ENCODE measurements around the gene SCNN1A. TPM values are rescaled to one million over a fixed set of nuclear protein-coding genes. Genes with fewer than 3 reads are reported as not detected.
"Not testable (repeated sequence)": the region's sequence is repeated elsewhere in the genome, so short reads cannot be mapped to it uniquely, and the experiment has no call there.

SCNN1A gene
- total RNA-seq, 1 experiment from 2014 or later, result 67.9 TPM

DNA sequence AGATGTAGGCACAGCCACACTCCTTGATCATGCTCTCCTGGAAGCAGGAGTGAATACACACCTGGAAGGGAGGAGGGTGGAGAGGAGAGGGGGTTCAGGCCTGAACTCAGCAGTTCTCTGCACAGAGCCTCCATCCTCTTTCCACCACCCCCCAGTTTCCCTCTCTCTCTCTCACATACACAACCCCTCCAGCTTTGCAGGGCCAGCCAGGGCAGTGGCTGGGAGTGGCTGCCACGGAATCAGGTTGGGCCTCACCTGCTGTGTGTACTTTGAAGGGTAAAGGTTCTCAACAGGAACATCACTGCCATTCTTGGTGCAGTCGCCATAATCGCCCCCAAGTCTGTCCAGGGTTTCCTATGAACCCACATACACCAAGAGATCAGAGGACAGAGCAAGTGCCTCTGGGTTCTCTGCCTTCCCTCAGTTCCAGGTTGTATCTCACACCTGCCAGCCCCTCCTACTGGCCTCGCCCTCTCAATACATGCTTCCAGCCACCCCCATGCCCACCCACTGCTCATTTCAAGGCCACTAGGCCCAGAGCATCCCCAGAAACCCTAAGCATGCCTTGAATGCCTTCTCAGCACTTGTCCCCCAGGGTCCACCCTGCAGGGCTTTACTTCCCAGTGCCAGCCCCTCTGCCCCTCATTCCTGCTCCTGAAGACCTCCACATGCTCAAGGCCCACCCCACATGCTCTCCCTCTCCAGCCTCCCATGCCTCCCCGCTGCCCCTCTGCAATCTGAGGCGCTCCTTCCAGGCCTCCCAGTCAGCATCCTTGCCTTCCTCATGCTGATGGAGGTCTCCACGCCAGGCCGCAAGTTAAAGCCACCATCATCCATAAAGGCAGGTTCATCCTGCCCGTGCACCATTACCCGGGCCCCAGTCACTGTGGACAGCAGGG, 20.6 kb downstream of the SCNN1A start:
- DNase-seq (ENCODE audit: low spot score), result no peak
- in situ Hi-C loops (cut with HindIII; ENCODE audit: low sequenced_read_pairs), result no loop called here

DNA sequence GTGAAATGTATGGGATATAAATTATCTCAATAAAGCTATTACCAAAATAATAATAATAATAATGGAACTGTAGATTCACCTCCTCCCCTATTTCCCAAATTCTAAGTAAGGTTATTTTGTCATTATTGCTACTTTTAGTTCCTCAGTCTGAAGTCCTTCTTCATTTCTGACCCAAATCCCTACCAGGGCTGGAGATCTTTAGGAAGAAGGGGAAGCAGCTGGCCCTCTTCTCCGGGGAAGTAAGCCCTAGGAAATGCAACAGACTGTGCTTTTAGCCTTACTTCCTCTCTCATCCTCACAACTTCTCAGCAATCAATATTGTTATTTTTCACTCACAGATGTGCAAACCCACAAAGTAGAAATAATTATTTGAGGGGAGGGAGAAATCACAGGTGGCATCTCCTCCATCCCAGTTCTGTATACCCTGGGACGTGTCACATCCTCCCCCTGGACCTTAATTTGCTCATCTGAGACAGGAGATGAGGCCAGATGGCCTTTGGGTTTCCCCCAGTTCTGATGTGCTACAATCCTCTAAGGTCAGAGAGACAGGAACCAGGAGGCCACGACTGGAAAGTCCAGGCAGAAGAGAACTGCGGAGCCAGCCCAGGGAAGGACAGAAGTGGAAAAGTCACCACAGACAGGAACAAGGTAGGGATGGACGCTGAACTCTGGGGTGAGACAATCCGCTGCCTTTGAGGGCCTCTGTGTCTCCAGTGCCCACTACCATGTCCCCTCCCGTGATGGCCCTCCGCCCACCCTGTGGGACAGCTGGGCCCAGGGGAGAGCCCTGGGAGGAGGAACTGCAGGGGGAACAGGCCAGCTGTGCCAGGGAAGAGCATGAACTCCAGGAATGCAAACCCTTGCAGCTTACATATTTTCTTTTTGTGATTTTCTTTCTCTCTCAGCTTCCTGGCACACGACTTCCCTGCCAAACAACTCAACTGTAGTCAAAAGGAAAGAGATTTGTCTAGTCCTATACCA, 22.9 kb downstream of the SCNN1A start:
- in situ Hi-C loops (cut with HindIII; ENCODE audit: low sequenced_read_pairs), result no loop called here
- DNase-seq (ENCODE audit: low spot score), result no peak

DNA sequence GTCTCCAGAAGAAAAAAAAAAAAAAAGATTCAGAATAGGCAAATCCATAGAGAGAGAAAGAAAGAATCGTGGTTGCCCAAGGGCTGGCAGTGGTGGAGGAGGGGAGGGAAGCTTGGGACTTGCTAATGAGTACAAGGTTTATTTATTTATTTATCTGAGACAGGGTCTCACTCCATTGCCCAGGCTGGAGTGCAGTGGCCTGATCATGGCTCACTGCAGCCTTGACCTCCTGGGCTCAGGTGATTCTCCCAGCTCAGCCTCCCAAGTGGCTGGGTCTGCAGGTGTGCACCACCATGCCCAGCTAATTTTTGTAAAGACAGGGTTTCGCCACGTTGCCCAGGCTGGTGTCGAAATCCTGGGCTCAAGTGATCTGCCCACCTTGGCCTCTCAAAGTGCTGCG, 23.7 kb downstream of the SCNN1A start:
- in situ Hi-C loops (cut with HindIII; ENCODE audit: low sequenced_read_pairs), result no loop called here
- no peak for DNase-seq (ENCODE audit: low spot score)

DNA sequence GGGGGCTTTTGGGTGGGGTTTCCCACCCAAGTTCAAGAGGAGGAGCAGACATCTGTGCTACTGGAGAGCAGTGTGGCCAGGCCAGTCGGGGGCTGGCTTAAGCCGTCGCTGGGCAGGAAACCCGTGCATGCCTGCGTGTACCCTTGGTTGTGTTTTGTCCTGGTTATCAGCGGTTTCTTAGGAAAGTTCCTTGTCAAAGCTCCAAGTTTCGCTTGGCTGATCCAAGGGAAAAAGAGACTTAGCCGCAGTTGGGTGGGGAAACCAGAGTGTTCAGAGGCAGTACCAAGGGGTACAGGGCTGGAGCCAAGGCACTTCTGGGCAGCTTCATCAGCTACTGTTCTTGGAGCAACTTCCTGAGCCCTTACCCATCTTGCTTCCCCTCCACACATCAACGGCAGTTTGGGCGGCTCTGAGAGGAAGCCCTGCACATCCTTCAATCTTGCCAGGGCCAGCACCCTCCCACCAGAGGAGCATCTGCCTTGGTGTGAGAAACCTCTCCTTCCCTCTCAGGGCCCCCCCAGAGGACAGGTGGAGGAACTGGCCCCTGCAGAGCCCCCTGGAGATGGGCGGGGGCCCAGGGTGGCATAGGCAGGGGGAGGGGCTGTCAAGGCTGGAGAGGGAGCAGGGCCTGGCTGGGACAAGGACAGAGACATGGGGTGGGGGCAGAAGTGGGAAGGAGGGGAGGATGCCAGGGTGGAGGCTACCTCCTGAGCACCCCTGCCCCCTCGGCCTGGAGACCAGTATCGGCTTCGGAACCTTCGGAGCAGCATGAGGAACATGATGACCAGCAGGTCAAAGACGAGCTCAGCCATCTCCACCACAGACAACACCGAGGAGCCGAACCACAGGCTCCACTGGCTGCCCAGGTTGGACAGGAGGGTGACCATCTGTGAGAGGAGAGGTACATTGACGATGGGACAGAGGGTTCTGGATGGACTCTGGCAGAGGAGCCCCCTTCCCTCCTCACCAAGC, 27.7 kb downstream of the SCNN1A start:
- DNase-seq (ENCODE audit: low spot score), result no peak
- in situ Hi-C loops (cut with HindIII; ENCODE audit: low sequenced_read_pairs), result no loop called here

DNA sequence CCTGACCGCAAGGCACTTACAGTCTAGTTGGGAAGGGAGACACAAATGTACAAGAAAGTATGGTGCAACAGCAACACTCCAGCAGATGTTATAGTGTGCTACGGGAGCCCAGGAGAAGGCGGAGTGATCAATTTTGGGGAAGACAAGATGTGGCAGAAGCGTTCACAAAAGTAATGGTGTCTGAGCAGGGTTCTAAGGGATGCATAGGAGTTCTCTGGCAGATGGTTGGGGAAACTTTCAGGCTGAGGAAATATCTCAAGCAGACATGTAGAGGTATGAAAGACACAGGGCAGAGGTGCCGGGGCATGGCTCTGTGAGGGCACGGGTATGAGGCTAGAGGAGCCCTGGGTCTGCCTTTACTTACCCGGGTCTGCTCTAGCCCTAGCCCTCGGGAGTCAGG, 28.4 kb downstream of the SCNN1A start:
- in situ Hi-C loops (cut with HindIII; ENCODE audit: low sequenced_read_pairs), result no loop called here
- no peak for DNase-seq (ENCODE audit: low spot score)

DNA sequence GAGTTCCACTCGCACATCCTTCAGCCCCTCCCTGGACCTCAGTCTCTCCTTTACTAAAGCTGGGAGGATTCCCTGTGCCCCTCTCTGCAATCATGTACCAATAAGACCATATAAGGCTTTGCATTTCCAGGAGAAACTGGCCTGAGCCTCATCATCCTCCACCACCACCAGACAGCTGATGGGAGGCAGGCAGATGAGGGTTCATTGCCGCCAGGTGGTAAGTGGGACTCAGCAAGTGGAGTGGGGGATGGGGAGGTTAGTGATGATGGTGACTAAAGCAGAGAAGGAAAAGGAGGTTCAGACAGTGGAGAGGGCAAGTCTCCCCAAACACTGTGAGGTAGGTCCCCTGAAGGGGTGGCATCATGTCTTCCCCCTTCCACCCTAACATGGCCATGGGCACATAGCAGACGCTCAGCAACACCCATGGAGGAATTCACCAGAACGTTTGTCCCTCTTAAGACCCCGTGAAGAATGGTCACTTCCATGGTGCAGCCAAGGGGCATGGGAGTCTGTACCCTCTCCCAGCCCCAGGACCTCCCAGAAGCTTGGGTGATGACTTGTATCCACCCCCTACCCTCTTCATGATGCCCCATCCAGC, 29.0 kb downstream of the SCNN1A start:
- in situ Hi-C loops (cut with HindIII; ENCODE audit: low sequenced_read_pairs), result no loop called here
- DNase-seq (ENCODE audit: low spot score), result no peak

DNA sequence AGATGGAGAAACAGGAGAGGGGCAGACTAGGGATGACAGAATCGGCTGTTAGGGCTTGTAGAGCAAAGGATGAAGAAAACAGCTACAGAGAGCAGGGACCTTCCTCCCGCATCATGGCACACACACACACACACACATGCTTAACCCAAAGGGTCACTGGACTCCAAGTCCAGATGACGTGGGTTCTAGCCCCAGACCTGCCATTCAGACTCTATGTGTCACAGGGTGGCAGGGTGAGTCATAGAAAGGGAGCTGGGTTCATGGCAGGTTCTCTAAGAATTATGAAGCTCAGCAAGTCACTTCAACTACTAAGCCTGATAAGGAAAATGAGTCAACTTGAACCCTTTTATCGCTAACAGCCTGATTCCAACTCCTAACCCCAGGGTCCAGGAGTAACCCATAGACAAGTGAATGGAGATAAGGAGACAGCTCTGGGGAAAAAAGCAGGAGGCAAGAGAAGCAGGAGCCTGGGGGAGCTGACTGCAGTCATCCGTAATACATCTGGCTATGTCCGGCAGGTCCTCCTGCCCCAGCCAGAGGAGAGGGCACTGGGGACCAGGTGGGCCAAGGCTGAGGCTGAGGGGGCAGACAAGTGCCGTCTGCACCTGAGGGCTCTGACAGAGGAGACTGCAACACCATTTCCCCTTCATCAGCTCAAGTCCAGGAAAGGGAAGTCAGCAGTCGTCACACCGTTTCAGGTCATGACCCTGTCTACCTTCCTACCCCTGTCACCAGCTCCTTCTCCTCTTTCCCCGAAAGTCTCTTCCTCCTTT, 29.9 kb downstream of the SCNN1A start:
- in situ Hi-C loops (cut with HindIII; ENCODE audit: low sequenced_read_pairs), result no loop called here
- DNase-seq (ENCODE audit: low spot score), result no peak

DNA sequence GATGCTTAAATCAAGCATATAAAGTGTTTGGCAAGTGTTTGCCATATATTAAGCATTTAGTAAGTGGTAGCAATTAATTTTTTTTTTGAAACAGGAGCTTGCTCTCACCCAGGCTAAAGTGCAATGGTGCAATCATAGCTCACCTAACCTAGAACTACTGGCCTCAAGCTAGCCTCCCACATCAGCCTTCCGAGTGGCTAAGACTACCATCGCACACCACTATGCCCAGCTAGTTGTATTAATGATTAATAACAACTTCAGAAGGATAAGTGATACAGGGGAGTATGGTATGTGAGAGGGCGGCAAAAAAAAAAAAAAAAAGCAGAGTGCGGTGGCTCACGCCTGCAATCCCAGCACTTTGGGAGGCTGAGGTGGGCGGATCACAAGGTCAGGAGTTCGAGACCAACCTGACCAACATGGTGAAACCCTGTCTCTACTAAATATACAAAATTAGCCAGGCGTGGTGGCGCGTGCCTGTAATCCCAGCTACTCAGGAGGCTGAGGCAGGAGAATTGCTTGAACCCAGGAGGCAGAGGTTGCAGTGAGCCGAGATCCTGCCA, 31.2 kb downstream of the SCNN1A start:
- in situ Hi-C loops (cut with HindIII; ENCODE audit: low sequenced_read_pairs); DNase-seq (ENCODE audit: low spot score): not testable (repeated sequence)

DNA sequence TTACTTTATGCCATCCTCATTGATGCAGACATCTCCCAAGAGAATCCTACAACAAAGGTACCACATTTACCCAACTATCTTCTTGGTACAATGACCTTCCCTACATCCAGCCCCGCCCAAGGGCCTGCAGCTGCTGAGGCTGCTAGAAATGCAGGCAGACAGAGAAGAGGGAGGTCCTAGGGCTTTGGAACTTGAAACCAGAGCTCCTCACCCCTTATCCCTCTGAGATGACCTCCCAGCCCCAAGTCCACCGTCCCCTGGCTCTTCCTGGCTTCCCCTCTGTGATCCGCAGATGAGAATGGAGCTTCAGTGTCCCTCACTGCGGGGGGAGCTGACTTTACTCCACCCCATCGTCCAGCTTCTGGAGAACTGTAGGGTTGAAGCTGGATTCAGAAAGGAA, 31.8 kb downstream of the SCNN1A start:
- DNase-seq (ENCODE audit: low spot score), result no peak
- in situ Hi-C loops (cut with HindIII; ENCODE audit: low sequenced_read_pairs), result no loop called here

DNA sequence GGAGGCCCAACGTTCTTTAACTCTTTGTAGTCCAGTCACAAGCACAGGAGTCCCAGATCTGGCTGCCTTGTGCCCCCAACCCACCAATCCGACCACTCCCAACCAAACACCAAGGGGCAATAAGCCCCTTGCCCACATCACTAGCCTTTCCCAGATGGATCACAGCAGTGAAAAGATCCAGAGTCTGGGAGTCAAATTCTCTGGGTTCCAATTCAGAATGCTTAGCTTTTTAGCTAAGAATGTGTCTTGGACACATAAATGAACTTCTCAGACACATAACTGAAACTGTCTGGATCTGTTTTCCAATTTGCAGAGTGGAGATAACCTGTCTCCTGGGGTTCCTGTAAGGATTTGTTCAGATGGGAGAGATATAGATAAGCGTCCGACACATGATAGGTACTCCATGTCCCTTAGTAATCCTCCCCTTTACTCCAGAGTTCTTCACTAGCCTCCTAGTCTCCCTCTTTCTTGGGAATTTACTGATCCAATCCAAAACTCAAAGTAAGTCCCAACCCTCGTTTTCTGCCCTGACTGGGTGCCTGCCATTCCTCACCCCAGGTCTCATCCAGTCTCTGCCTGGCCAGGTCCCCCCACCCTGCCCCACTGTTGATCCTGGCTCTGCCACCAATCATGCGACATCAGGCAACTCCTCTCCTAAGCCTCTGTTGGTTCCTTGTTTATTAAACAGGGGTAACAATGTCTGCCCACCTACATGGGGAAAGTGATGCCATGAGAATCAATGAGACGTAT, 33.0 kb downstream of the SCNN1A start:
- no peak for DNase-seq (ENCODE audit: low spot score)

DNA sequence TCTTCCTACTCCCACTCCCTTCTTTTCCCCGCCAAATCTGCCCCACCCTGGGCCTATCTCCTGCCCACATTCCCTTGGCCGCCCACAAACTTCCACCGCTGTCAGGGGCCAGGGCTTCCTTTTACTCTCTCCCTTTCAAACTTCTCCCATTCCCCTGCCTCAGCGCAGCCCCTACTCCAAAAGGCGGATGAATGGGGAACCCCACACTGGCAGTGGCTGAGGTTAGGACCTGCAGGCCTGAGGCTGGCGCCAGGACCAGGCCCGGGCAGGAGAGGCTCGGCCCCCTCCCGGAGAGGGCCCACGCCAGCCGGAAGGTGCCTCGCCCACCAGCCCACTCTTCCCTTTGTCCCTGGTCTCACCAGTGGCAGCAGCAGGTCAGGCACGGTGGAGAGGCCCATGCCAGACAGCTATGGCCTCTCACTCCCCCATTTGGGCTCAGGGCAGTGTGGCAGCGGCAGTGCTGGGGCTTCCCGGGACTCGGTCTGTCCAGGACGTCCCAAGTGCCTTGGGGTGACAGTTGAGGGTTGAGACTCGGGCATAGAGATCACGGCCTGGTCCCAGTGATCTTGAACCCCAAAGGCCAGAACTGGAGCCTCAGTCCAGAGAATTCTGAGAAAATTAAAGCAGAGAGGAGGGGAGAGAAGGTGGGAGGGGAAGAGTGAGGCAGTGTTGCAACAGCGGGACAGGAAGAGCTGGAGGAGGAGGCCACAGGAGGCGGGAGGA, 33.8 kb downstream of the SCNN1A start, which contains the start of gene TNFRSF1A:
Gene TNFRSF1A (minus strand): TSS at position 660 of the 723 bp plus-strand sequence. CDS start 262 bp downstream, at position 398.
- in situ Hi-C loops (cut with HindIII; ENCODE audit: low sequenced_read_pairs), result no loop called here
- DNase-seq (ENCODE audit: low spot score), result peak; percentile 48

More for the DNA sequence above, 33.0 kb downstream of the SCNN1A start:
- in situ Hi-C loops (cut with HindIII; ENCODE audit: low sequenced_read_pairs), result no loop called here

DNA sequence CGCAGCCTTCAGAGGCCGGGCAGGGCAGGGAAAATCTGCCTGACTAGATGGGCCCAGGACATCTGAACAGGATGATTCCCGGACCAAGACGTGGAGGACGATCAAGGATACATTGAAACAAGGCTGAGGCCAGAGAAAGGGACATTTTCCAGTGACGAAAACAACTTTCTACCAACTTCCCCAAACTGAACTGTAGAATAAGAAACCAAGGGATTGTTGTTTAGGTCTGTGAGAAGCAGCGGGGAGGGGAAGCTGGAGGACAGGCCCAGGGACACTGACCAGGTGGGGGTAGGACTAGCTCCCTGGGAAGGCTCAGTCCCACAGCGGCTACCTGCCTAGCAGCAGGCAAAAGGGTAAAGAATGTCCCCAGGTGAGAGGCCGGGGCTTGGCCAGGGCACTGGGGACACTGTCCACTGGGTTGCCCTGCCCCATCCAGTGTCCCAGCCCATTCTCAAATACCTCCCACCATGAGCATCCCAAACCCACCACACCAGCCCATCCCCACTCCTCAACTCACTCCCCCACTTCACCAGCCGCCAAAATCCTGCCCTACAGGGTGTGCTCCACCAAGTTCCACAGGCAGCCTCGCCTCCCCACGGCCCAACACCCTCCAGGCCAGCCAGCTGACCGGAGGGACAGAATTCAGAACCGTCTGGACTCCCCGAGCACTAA, 34.5 kb downstream of the SCNN1A start:
- in situ Hi-C loops (cut with HindIII; ENCODE audit: low sequenced_read_pairs), result no loop called here
- DNase-seq (ENCODE audit: low spot score), result no peak

DNA sequence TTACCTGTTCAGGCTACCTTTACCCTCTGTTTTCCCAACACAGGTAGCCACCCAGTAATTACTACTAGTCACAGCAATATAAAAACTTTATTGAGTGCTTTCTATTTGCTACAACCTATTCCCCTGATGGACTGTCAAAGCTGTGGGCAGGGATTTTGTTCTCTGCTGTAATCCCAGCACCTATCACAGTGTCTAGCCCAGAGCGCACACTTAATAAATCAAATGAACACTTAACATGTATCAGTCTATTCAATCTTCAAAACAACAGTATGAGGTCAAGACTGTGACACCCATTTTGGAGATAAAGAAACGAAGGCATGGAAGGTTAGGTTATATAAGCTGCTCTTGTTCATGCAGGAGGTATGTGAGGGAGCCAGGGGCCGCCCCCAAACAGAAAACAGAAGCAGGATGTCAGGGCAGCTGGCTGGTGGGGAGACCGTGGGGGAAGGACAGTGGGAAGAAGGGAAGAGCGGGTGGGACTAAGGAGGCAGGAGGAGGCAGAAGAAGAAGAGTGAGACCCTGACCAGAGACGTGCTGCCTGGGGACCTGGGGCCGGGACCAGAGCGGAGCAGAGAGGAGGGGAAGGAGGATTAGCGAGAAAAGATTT, 35.2 kb downstream of the SCNN1A start:
- no peak for DNase-seq (ENCODE audit: low spot score)
- in situ Hi-C loops (cut with HindIII; ENCODE audit: low sequenced_read_pairs), result no loop called here

DNA sequence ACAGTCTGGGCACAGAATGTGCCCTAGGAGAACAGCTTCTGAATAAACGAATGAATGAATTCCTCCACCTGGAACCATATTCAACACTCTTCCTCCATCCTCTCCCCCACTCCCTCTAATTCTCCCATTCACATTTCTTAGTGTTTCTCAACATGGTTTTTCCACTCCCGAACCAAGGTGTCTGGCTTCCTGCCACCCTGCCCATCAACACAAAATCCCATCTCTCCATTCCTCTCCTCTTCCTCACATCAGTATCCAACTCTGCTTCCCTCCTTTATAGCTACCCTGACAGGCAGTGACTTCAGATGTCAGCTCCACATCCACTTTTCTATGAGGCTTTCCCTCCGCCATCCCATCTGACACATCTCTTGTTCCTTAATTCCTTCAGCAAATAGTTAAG, 36.4 kb downstream of the SCNN1A start:
- DNase-seq (ENCODE audit: low spot score), result no peak
- in situ Hi-C loops (cut with HindIII; ENCODE audit: low sequenced_read_pairs), result no loop called here

DNA sequence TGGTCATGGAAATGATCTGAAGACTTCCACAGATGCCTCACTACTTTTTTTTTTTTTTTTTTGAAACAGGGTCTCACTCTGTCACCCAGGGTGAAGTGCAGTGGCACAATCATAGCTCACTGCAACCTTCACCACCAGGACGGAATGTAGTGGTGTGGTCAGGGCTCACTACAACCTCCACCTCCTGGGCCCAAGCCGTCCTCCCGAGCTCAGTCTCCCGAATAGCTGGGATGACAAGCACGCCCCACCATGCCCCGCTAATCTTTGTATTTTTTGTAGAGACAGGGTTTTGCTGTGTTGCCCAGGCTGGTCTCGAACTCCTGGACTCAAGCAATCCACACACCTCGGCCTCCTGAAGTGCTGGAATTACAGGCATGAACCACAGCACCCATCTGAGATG, 36.8 kb downstream of the SCNN1A start:
- DNase-seq (ENCODE audit: low spot score); in situ Hi-C loops (cut with HindIII; ENCODE audit: low sequenced_read_pairs): not testable (repeated sequence)
